ENCODE data around the gene UBAP2. TPM values are rescaled to one million over a fixed set of nuclear protein-coding genes. Genes with fewer than 3 reads are reported as not detected.

Gene UBAP2
- total and polyA plus RNA-seq, 2 donors (not counting 1 experiment from before 2014, with no cell fraction given): 15.5 to 26.2 TPM

DNA sequence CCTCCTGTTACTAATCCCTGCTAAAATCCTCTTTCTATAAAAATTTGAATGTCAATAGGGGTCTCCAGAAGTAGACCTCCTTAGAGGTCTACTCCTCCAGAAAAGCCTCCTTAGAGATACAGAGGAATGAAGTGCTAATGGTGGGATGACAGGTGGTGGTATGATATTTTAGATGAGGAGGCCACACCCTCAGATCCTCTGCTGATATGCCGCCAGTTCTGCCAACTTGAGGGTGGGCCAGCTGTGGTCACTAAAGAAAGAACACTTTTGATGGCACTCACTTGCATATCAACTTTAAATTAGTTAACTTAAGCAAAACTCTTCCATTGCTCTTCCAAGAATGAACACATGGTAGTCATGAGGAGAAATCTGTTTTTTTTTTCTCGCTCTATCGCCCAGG, 16.9 kb upstream of the UBAP2 start:
- ChIA-PET CTCF (no interaction called here), POLR2A (no interaction called here)
- H3K36me3 ChIP-seq (replicated peaks in 1 of 2; ENCODE audit: control extremely low read depth in 1 of 2, control insufficient read depth in 1 of 2, extremely low read depth in 1 of 2, insufficient read depth in 2 of 2, low read length in 1 of 2): no peaks in the 10 kb centered on the region
- Mint-ChIP-seq H3K27me3 (peaks cover 22% of the 10 kb centered on the region), H3K4me3 (no peak overlapping the region), H3K4me1 (no peaks in the 10 kb centered on the region), H3K27ac (no peak overlapping the region), H3K9me3 (ENCODE audit: insufficient read depth) (no peaks in the 10 kb centered on the region)
- no peaks in the 10 kb centered on the region for H3K9me3 ChIP-seq (ENCODE audit: control extremely low read depth in 1 of 3, control insufficient read depth in 2 of 3, insufficient read depth in 1 of 3, low read length in 2 of 3)
- 100% methylated on average over 2 of the region's 3 CpGs for WGBS (ENCODE audit: insufficient coverage)
- no peak for DNase-seq
- H3K27me3 ChIP-seq (replicated peaks in 1 of 4; ENCODE audit: control extremely low read depth in 1 of 4, control insufficient read depth in 3 of 4, insufficient read depth in 4 of 4, low read length in 3 of 4): no peaks in the 10 kb centered on the region
- TF ChIP-seq, protein P1, sequence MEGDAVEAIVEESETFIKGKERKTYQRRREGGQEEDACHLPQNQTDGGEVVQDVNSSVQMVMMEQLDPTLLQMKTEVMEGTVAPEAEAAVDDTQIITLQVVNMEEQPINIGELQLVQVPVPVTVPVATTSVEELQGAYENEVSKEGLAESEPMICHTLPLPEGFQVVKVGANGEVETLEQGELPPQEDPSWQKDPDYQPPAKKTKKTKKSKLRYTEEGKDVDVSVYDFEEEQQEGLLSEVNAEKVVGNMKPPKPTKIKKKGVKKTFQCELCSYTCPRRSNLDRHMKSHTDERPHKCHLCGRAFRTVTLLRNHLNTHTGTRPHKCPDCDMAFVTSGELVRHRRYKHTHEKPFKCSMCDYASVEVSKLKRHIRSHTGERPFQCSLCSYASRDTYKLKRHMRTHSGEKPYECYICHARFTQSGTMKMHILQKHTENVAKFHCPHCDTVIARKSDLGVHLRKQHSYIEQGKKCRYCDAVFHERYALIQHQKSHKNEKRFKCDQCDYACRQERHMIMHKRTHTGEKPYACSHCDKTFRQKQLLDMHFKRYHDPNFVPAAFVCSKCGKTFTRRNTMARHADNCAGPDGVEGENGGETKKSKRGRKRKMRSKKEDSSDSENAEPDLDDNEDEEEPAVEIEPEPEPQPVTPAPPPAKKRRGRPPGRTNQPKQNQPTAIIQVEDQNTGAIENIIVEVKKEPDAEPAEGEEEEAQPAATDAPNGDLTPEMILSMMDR (IDR thresholded peaks at IDR 0.05): no peak
- TF ChIP-seq EZH2 (IDR thresholded peaks at IDR 0.05; ENCODE audit: borderline replicate concordance, insufficient read depth, low read depth, low read length, poor library complexity, severe bottlenecking): no peak
- no peak overlapping the region for H3K27ac ChIP-seq (ENCODE audit: low read length in 2 of 2)
- no peak overlapping the region for H3K4me2 ChIP-seq (replicated peaks; ENCODE audit: low read depth, low read length, poor library complexity, severe bottlenecking)
- H4K20me1 ChIP-seq (ENCODE audit: control insufficient read depth, insufficient read depth, low read length, poor library complexity, severe bottlenecking): no peaks in the 10 kb centered on the region
- no peaks in the 10 kb centered on the region for H3K79me2 ChIP-seq (ENCODE audit: control insufficient read depth, insufficient read depth, low read length)
- H2AFZ ChIP-seq (ENCODE audit: insufficient read depth, low read depth, low read length, poor library complexity, severe bottlenecking): no peak overlapping the region
- no peak for ATAC-seq (ENCODE audit: low read depth)
- H3K4me1 ChIP-seq (ENCODE audit: control insufficient read depth in 2 of 2, insufficient read depth in 2 of 2, low read length in 2 of 2): no peaks in the 10 kb centered on the region
- no peak overlapping the region for H3K4me3 ChIP-seq (ENCODE audit: control extremely low read depth in 1 of 5, extremely low read depth in 1 of 5, insufficient read depth in 1 of 5, low read depth in 2 of 5, low read length in 4 of 5)
- intact Hi-C loops (cut with micrococcal nuclease): no loop called here
- no peak overlapping the region for H3K9ac ChIP-seq (ENCODE audit: low read length)

DNA sequence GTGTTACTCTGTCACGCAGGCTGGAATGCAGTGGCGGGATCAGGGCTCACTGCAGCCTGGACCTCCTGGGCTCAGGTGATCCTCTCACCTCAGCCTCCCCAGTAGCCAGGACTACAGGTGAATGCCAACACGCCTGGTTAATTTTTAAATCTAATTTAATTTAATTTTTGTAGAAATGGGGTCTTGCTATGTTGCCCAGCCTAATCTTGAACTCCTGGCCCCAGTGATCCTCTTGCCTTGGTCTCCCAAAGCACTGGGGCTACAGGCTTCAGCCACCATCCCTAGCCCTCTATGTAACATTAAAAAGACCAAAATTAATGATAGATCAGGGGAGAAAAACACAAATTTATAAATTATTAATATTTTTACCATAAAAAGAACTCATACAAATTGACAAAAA, 11.3 kb upstream of the UBAP2 start:
- Histone ChIP-seq H2AFZ (ENCODE audit: insufficient read depth, low read depth, low read length, poor library complexity, severe bottlenecking) (no peak overlapping the region), H4K20me1 (ENCODE audit: control insufficient read depth, insufficient read depth, low read length, poor library complexity, severe bottlenecking) (no peaks in the 10 kb centered on the region), H3K36me3 (replicated peaks in 1 of 2; ENCODE audit: control extremely low read depth in 1 of 2, control insufficient read depth in 1 of 2, extremely low read depth in 1 of 2, insufficient read depth in 2 of 2, low read length in 1 of 2) (no peaks in the 10 kb centered on the region), H3K4me3 (ENCODE audit: control extremely low read depth in 1 of 5, extremely low read depth in 1 of 5, insufficient read depth in 1 of 5, low read depth in 2 of 5, low read length in 4 of 5) (no peak overlapping the region), H3K79me2 (ENCODE audit: control insufficient read depth, insufficient read depth, low read length) (no peaks in the 10 kb centered on the region), H3K27me3 (replicated peaks in 1 of 4; ENCODE audit: control extremely low read depth in 1 of 4, control insufficient read depth in 3 of 4, insufficient read depth in 4 of 4, low read length in 3 of 4) (peaks cover 0 to 7% (median 3%) of the 10 kb centered on the region in 4 experiments), H3K4me1 (ENCODE audit: control insufficient read depth in 2 of 2, insufficient read depth in 2 of 2, low read length in 2 of 2) (no peaks in the 10 kb centered on the region), H3K27ac (ENCODE audit: low read length in 2 of 2) (no peak overlapping the region), H3K9me3 (ENCODE audit: control extremely low read depth in 1 of 3, control insufficient read depth in 2 of 3, insufficient read depth in 1 of 3, low read length in 2 of 3) (no peaks in the 10 kb centered on the region), H3K9ac (ENCODE audit: low read length) (no peak overlapping the region), H3K4me2 (replicated peaks; ENCODE audit: low read depth, low read length, poor library complexity, severe bottlenecking) (no peak overlapping the region)
- ChIA-PET CTCF (no interaction called here), POLR2A (no interaction called here)
- H3K27me3 Mint-ChIP-seq: peaks cover 11% of the 10 kb centered on the region
- H3K27ac Mint-ChIP-seq: no peak overlapping the region
- intact Hi-C loops (cut with micrococcal nuclease): no loop called here
- no CpG with 5 or more reads among the region's 3 CpGs for WGBS (ENCODE audit: insufficient coverage)
- ATAC-seq (ENCODE audit: low read depth): no peak
- TF ChIP-seq EZH2 (IDR thresholded peaks at IDR 0.05; ENCODE audit: borderline replicate concordance, insufficient read depth, low read depth, low read length, poor library complexity, severe bottlenecking): no peak
- TF ChIP-seq, protein P1 (IDR thresholded peaks at IDR 0.05): no peak
- no peaks in the 10 kb centered on the region for H3K4me1 Mint-ChIP-seq
- DNase-seq: no peak
- no peaks in the 10 kb centered on the region for H3K9me3 Mint-ChIP-seq (ENCODE audit: insufficient read depth)
- H3K4me3 Mint-ChIP-seq: no peak overlapping the region
